NT2/D1 (cell line): ENCODE data around the gene DIP2C.

Source experiments
- SUZ12 ChIP-seq: IDR thresholded peaks from 2 replicates; pipeline ENCODE4 v1.6.1; 2011; ENCODE audit not compliant: insufficient read length, insufficient read depth; ENCODE audit errors: extremely low read depth
- YY1 ChIP-seq: IDR thresholded peaks from 2 replicates; pipeline ENCODE4 v1.6.1; 2011; ENCODE audit not compliant: insufficient read length, insufficient read depth
- ZNF274 ChIP-seq: IDR thresholded peaks from 2 replicates; pipeline ENCODE4 v1.6.1; 2011; ENCODE audit warnings: mild to moderate bottlenecking, low read depth, low read length

- TF ChIP-seq YY1 = no peak
- TF ChIP-seq SUZ12 = no peak
- TF ChIP-seq ZNF274 = no peak
These were observed 297.4 kb downstream of the DIP2C start for GRCh38 chr10:391847-392704.
